HL-60 (cell line): Measurements from ENCODE around the gene IGFBP6.

Source experiments
- DNase-seq, 2 experiments: peaks; one replicate each; pipeline ENCODE4 v3.0.0-alpha.2; 2010 to 2020; ENCODE audit warnings: low read depth in 1 of 2, low spot score in 1 of 2
- H3K27ac ChIP-seq: fragments of 250-450 bp; sonication (Bioruptor Pico); replicated peaks from 2 replicates; pipeline ENCODE4 v1.5.1; 2020; ENCODE audit warnings: mild to moderate bottlenecking, moderate library complexity
- H3K27me3 ChIP-seq: fragments of 250-450 bp; sonication (Bioruptor Pico); 2 replicates; pipeline ENCODE4 v1.5.1; 2021; ENCODE audit warnings: mild to moderate bottlenecking, moderate library complexity; ENCODE audit not compliant: insufficient read depth, poor library complexity, severe bottlenecking
- H3K4me3 ChIP-seq: replicated peaks from 2 replicates; pipeline ENCODE4 v1.5.1; 2011; ENCODE audit warnings: mild to moderate bottlenecking, control low read depth, low read length; ENCODE audit not compliant: insufficient read depth
- CTCF ChIP-seq: IDR thresholded peaks from one replicate; pipeline ENCODE4 v1.5.1; 2011; ENCODE audit warnings: low read length, control low read depth, inconsistent platforms; ENCODE audit not compliant: insufficient read depth
- GABPA ChIP-seq: IDR thresholded peaks from 2 replicates; pipeline ENCODE4 v1.6.1; 2012; ENCODE audit warnings: low read depth
- POLR2AphosphoS5 ChIP-seq: IDR thresholded peaks from 2 replicates; pipeline ENCODE4 v1.6.1; 2012; ENCODE audit warnings: low read depth
- REST ChIP-seq: IDR thresholded peaks from 2 replicates; pipeline ENCODE4 v1.6.1; 2012; ENCODE audit warnings: low read depth; ENCODE audit not compliant: insufficient replicate concordance
- SPI1 ChIP-seq: IDR thresholded peaks from 2 replicates; pipeline ENCODE4 v1.6.1; 2012; ENCODE audit warnings: low read depth, mild to moderate bottlenecking, borderline replicate concordance

Gene IGFBP6

GRCh38 chr12:53122961-53123468 lies 25.5 kb downstream of the IGFBP6 start:
- H3K27ac ChIP-seq: no peak overlapping the region
- no peak overlapping the region for H3K4me3 ChIP-seq
- TF ChIP-seq REST (no peak), CTCF (no peak), SPI1 (no peak), GABPA (no peak)
- no peaks in the 10 kb centered on the region for H3K27me3 ChIP-seq
- no peak for DNase-seq

GRCh38 chr12:53123578-53124351 lies 26.3 kb downstream of the IGFBP6 start:
- Histone ChIP-seq H3K27ac (no peak overlapping the region), H3K4me3 (no peak overlapping the region), H3K27me3 (no peaks in the 10 kb centered on the region)
- no peak for TF ChIP-seq CTCF
- TF ChIP-seq POLR2AphosphoS5: no peak
- TF ChIP-seq GABPA: no peak
- no peak for TF ChIP-seq REST
- TF ChIP-seq SPI1: no peak
- no peak for DNase-seq

- no peak for TF ChIP-seq GABPA
- TF ChIP-seq POLR2AphosphoS5: no peak
- TF ChIP-seq SPI1: no peak
- TF ChIP-seq CTCF: no peak
- no peak for TF ChIP-seq REST
Observed at GRCh38 chr12:53124352-53124723, 26.9 kb downstream of the IGFBP6 start.

More at GRCh38 chr12:53124352-53124723, 26.9 kb downstream of the IGFBP6 start:
- H3K4me3 ChIP-seq: no peak overlapping the region
- no peak overlapping the region for H3K27ac ChIP-seq
- DNase-seq: no peak
- H3K27me3 ChIP-seq: no peaks in the 10 kb centered on the region
